Naive thymus-derived CD4-positive, alpha-beta T cell (primary cell): ENCODE data around the gene EFHC1. TPM values are rescaled to one million over a fixed set of nuclear protein-coding genes. Genes with fewer than 3 reads are reported as not detected.

ENCODE experiments used
- ATAC-seq: fragments of 150-1000 bp; cut with Tn5 transposase; 2 replicates; pipeline ENCODE4 v1.10.0; 2021; ENCODE audit warnings: mild to moderate bottlenecking, moderate library complexity
- CTCF ChIA-PET: fragments of 350-600 bp; sonication (Branson Sonifier 250); formaldehyde crosslinking; loops from one replicate; lab custom pipeline; 2021; ENCODE audit warnings: antibody characterized with exemption; lab: Charles Lee
- POLR2A ChIA-PET: fragments of 350-600 bp; sonication (Branson Sonifier 250); formaldehyde crosslinking; loops from one replicate; lab custom pipeline; 2021; ENCODE audit warnings: antibody characterized with exemption, inconsistent platforms; lab: Charles Lee
- DNase-seq, 9 donors: peaks; one replicate each; pipeline versions ENCODE4 v3.0.0 to v3.0.0-alpha.2; 2020 to 2022; ENCODE audit warnings: mixed read lengths in 1 of 9
- H3K27ac ChIP-seq: one replicate; pipeline ENCODE4 v1.7.0; 2013; ENCODE audit warnings: mild to moderate bottlenecking, low read depth, low read length, moderate library complexity
- H3K27me3 ChIP-seq, 2 donors: one replicate each; pipeline ENCODE4 v1.7.0; 2013; ENCODE audit warnings: low read length in 2 of 2, mild to moderate bottlenecking in 2 of 2, moderate library complexity in 2 of 2; ENCODE audit not compliant: control insufficient read depth in 2 of 2, insufficient read depth in 2 of 2
- H3K36me3 ChIP-seq, 3 experiments: 1 replicate in 2 of 3; 2 replicates in 1 of 3; pipeline ENCODE4 v1.7.0; 2013; ENCODE audit warnings: low read length in 3 of 3, mild to moderate bottlenecking in 3 of 3, moderate library complexity in 1 of 3; ENCODE audit not compliant: insufficient read depth in 3 of 3, control insufficient read depth in 2 of 3
- H3K4me1 ChIP-seq, 2 donors: one replicate each; pipeline ENCODE4 v1.7.0; 2013; ENCODE audit warnings: low read length in 2 of 2, mild to moderate bottlenecking in 2 of 2, moderate library complexity in 1 of 2; ENCODE audit not compliant: control insufficient read depth in 2 of 2, insufficient read depth in 2 of 2
- H3K4me3 ChIP-seq: 2 replicates; pipeline ENCODE4 v1.7.0; 2013; ENCODE audit warnings: mild to moderate bottlenecking, low read length
- H3K9me3 ChIP-seq, 3 experiments: 1 replicate in 2 of 3; 2 replicates in 1 of 3; pipeline ENCODE4 v1.7.0; 2013; ENCODE audit warnings: low read length in 3 of 3; ENCODE audit not compliant: control insufficient read depth in 2 of 3
- H3K27ac Mint-ChIP-seq, 9 donors: one replicate each; pipeline ENCODE4 v1.8.0; 2020 to 2022; ENCODE audit warnings: mixed read lengths in 9 of 9, mild to moderate bottlenecking in 8 of 9, moderate library complexity in 5 of 9, inconsistent platforms in 2 of 9
- H3K27me3 Mint-ChIP-seq, 5 donors: one replicate each; pipeline ENCODE4 v1.8.0; 2021 to 2022; ENCODE audit warnings: mixed read lengths in 5 of 5, mild to moderate bottlenecking in 1 of 5
- H3K36me3 Mint-ChIP-seq, 5 donors: one replicate each; pipeline ENCODE4 v1.8.0; 2020 to 2022; ENCODE audit warnings: mixed read lengths in 5 of 5, mild to moderate bottlenecking in 3 of 5, inconsistent platforms in 1 of 5
- H3K4me1 Mint-ChIP-seq, 7 donors: one replicate each; pipeline ENCODE4 v1.8.0; 2020 to 2022; ENCODE audit warnings: mixed read lengths in 7 of 7, mild to moderate bottlenecking in 3 of 7, inconsistent platforms in 1 of 7
- H3K4me3 Mint-ChIP-seq, 10 donors: one replicate each; pipeline ENCODE4 v1.8.0; 2020 to 2022; ENCODE audit warnings: mild to moderate bottlenecking in 10 of 10, mixed read lengths in 10 of 10, moderate library complexity in 6 of 10, inconsistent platforms in 2 of 10
- H3K9me3 Mint-ChIP-seq, 11 donors: one replicate each; pipeline ENCODE4 v1.8.0; 2020 to 2022; ENCODE audit warnings: mixed read lengths in 11 of 11, mild to moderate bottlenecking in 4 of 11, inconsistent platforms in 1 of 11, moderate library complexity in 1 of 11
- intact Hi-C, 2 donors: fragments of 100-400 bp; cut with micrococcal nuclease; formaldehyde crosslinking; loops; one replicate each; pipeline ENCODE4 v1.15.1; 2023
- polyA plus RNA-seq, 2 donors: library from polyadenylated mRNA; unstranded; fragments of 300-500 nt; fragmentation: Illumina TruSeq; gene quantifications; one replicate each; pipeline ENCODE4 v1.2.3, GENCODE V29; 2021
- total RNA-seq, 6 experiments: library from RNA in 5 of 6; stranded (reverse) in 5 of 6; gene quantifications; 1 replicate in 5 of 6; 2 replicates in 1 of 6; pipeline ENCODE4 v1.2.3 and lab custom pipeline; 2021 to 2026

Gene EFHC1
- total and polyA plus RNA-seq, 7 experiments from 2014 or later, result 1.9 to 13.8 (median 5.8) TPM

GRCh38 chr6:52534966-52535390 is 114.8 kb downstream of the EFHC1 start:
- intact Hi-C loops, result loop anchor here in 1 of 2 donors (2.0 to 5.0 kb wide), 2 partner anchors 40 to 43 kb away; no protein-coding TSS in a partner anchor

DNA sequence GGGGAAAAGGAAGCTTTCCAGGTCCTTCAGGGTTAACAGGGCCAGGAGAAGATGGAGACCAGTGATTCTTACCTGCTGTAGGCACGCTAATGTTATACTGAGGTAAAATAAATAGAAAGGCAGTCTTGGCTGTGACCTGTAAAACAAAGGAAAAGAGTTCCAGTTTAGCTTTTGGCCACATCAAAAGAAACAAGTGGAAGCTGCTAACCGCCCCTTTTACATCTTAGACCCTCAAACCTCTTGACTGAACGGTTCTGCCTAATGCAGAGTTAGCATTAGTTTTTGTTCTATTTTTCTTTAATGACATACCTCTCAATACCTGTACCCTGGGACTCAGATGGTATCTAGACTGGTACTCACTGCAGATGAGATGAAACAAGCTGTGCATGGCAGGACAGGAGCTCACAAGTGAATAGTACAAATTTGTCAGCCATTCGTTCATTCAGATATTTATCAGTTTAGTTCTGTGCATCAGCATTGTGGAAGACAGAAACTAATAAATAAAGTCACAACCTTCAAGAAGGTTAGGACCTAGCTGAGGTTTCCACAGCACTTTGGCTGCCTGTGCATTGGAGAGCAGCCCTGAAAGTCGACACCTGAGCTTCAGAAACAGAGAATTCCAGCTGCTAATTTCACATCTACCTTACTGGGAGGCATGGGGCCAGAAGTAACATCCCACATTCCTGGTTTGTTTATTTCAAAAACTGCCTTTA is 115.7 kb downstream of the EFHC1 start:
- peak; percentile 11 for ATAC-seq
- peak overlapping the region in 5 of 10 donors; percentile 22 to 67 (median 29) for H3K4me3 Mint-ChIP-seq
- Histone ChIP-seq H3K4me3 (no peak overlapping the region), H3K9me3 (no peaks in the 10 kb centered on the region), H3K27ac (no peak overlapping the region), H3K27me3 (no peaks in the 10 kb centered on the region), H3K4me1 (peaks cover 11 to 29% of the 10 kb centered on the region in 2 donors), H3K36me3 (peaks cover 0 to 13% (median 8%) of the 10 kb centered on the region in 3 experiments)
- peaks cover 36 to 61% (median 56%) of the 10 kb centered on the region in 7 donors for H3K4me1 Mint-ChIP-seq
- H3K27ac Mint-ChIP-seq, result peak overlapping the region in 3 of 9 donors; percentile 19 to 51 (median 25)
- H3K36me3 Mint-ChIP-seq, result peaks cover 0 to 30% (median 8%) of the 10 kb centered on the region in 5 donors
- H3K27me3 Mint-ChIP-seq, result no peaks in the 10 kb centered on the region
- intact Hi-C loops, result loop anchor here in 1 of 2 donors (2.0 to 5.0 kb wide), 2 partner anchors 39 to 44 kb away; no protein-coding TSS in a partner anchor
- no peak for DNase-seq
- ChIA-PET CTCF (no interaction called here), POLR2A (no interaction called here)
- H3K9me3 Mint-ChIP-seq, result peaks cover 0 to 1% (median 0%) of the 10 kb centered on the region in 11 donors

More at GRCh38 chr6:52534966-52535390, 114.8 kb downstream of the EFHC1 start:
- H3K4me3 ChIP-seq, result no peak overlapping the region
- peaks cover 32 to 53% (median 47%) of the 10 kb centered on the region in 7 donors for H3K4me1 Mint-ChIP-seq
- no peak overlapping the region for H3K27ac ChIP-seq
- H3K36me3 Mint-ChIP-seq, result peaks cover 0 to 30% (median 8%) of the 10 kb centered on the region in 5 donors
- DNase-seq (peak in 1 of 9 donors; percentile 40), ATAC-seq (peak; percentile 21)
- ChIA-PET POLR2A (no interaction called here), CTCF (no interaction called here)
- peak overlapping the region in 2 of 9 donors; percentile 74 to 84 for H3K27ac Mint-ChIP-seq
- H3K9me3 Mint-ChIP-seq, result peaks cover 0 to 1% (median 0%) of the 10 kb centered on the region in 11 donors
- peak overlapping the region in 3 of 10 donors; percentile 22 to 67 (median 29) for H3K4me3 Mint-ChIP-seq
- no peaks in the 10 kb centered on the region for H3K9me3 ChIP-seq
- H3K36me3 ChIP-seq, result peaks cover 0 to 17% (median 8%) of the 10 kb centered on the region in 3 experiments
- peaks cover 11 to 29% of the 10 kb centered on the region in 2 donors for H3K4me1 ChIP-seq
- no peaks in the 10 kb centered on the region for H3K27me3 Mint-ChIP-seq
- no peaks in the 10 kb centered on the region for H3K27me3 ChIP-seq

- POLR2A ChIA-PET, result no interaction called here
- H3K4me3 Mint-ChIP-seq, result peak overlapping the region in 1 of 10 donors; percentile 9
- peak overlapping the region in 2 of 9 donors; percentile 4 to 18 for H3K27ac Mint-ChIP-seq
- Histone ChIP-seq H3K36me3 (peaks cover 0 to 13% (median 8%) of the 10 kb centered on the region in 3 experiments), H3K27me3 (no peaks in the 10 kb centered on the region), H3K9me3 (no peaks in the 10 kb centered on the region), H3K27ac (no peak overlapping the region), H3K4me1 (peaks cover 11 to 29% of the 10 kb centered on the region in 2 donors), H3K4me3 (no peak overlapping the region)
- H3K9me3 Mint-ChIP-seq, result peaks cover 0 to 1% (median 0%) of the 10 kb centered on the region in 11 donors
- H3K4me1 Mint-ChIP-seq, result peaks cover 36 to 63% (median 54%) of the 10 kb centered on the region in 7 donors
- DNase-seq (no peak), ATAC-seq (no peak)
- H3K36me3 Mint-ChIP-seq, result peaks cover 0 to 29% (median 8%) of the 10 kb centered on the region in 5 donors
- intact Hi-C loops, result loop anchor here in 1 of 2 donors (5.0 kb wide), 1 partner anchor 44 kb away; no protein-coding TSS in a partner anchor
- CTCF ChIA-PET, result no interaction called here
- no peaks in the 10 kb centered on the region for H3K27me3 Mint-ChIP-seq
Observed at GRCh38 chr6:52536424-52536916, 116.3 kb downstream of the EFHC1 start.

GRCh38 chr6:52537001-52537753 is 117.0 kb downstream of the EFHC1 start:
- H3K9me3 ChIP-seq, result no peaks in the 10 kb centered on the region
- Mint-ChIP-seq H3K9me3 (peaks cover 0 to 1% (median 0%) of the 10 kb centered on the region in 11 donors), H3K4me1 (peaks cover 36 to 63% (median 52%) of the 10 kb centered on the region in 7 donors), H3K27ac (peak overlapping the region in 7 of 9 donors; percentile 5 to 48 (median 37)), H3K27me3 (no peaks in the 10 kb centered on the region), H3K4me3 (peak overlapping the region in 7 of 10 donors; percentile 11 to 52 (median 36)), H3K36me3 (peaks cover 0 to 26% (median 8%) of the 10 kb centered on the region in 5 donors)
- ATAC-seq, result peak; percentile 46
- CTCF ChIA-PET, result no interaction called here
- intact Hi-C loops, result loop anchor here in 1 of 2 donors (5.0 kb wide), 1 partner anchor 45 kb away; no protein-coding TSS in a partner anchor
- POLR2A ChIA-PET, result no interaction called here
- no peak overlapping the region for H3K4me3 ChIP-seq
- peaks cover 0 to 13% (median 8%) of the 10 kb centered on the region in 3 experiments for H3K36me3 ChIP-seq
- DNase-seq, result peak in 1 of 9 donors; percentile 7
- H3K27ac ChIP-seq, result no peak overlapping the region
- no peaks in the 10 kb centered on the region for H3K27me3 ChIP-seq
- H3K4me1 ChIP-seq, result peaks cover 11 to 29% of the 10 kb centered on the region in 2 donors

DNA sequence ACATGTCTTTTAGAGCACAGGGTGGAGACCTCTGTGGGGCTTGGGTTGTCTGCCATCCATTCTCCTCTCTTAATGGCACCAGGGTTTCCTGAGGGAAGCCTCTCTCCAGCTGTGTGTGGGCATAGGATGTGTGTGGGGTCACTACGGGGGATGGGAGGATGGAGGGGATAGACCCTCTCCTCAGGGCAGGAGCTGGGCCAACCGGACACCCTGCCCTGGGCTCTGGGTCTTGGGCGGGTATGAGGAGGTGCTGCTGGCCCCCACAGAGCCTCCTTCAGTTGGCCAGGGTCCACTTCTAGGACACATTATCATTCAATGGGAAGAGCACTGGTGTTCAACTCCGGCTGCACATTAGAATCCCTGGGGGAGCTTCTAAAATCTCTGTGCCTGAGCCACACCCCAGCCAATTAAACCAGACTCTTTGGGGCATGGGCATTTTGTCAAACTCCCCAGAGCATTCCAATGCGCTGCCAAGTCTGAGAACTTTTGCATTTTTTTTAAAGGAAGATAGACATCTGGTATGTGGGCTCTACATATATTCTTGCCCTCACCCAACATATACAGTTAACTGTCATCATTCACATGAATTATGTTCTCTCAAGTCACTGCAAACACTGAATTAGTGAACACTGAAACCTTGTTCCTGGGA is 118.2 kb downstream of the EFHC1 start:
- intact Hi-C loops, result loop anchor here in 1 of 2 donors (5.0 kb wide), 1 partner anchor 46 kb away; no protein-coding TSS in a partner anchor
- H3K4me1 Mint-ChIP-seq, result peaks cover 36 to 63% (median 52%) of the 10 kb centered on the region in 7 donors

More for the DNA sequence above, 118.2 kb downstream of the EFHC1 start:
- H3K9me3 ChIP-seq, result no peaks in the 10 kb centered on the region
- DNase-seq, result no peak
- H3K27me3 ChIP-seq, result no peaks in the 10 kb centered on the region
- H3K36me3 ChIP-seq, result peaks cover 0 to 13% (median 8%) of the 10 kb centered on the region in 3 experiments
- POLR2A ChIA-PET, result no interaction called here
- CTCF ChIA-PET, result no interaction called here
- ATAC-seq, result no peak
- Mint-ChIP-seq H3K9me3 (peaks cover 0 to 1% (median 0%) of the 10 kb centered on the region in 11 donors), H3K36me3 (peaks cover 0 to 26% (median 8%) of the 10 kb centered on the region in 5 donors), H3K27me3 (no peaks in the 10 kb centered on the region), H3K4me3 (peak overlapping the region in 2 of 10 donors; percentile 28 to 36), H3K27ac (peak overlapping the region in 3 of 9 donors; percentile 21 to 47 (median 29))
- H3K4me3 ChIP-seq, result no peak overlapping the region
- peaks cover 11 to 29% of the 10 kb centered on the region in 2 donors for H3K4me1 ChIP-seq
- no peak overlapping the region for H3K27ac ChIP-seq
